ENCODE data around the gene HPX. TPM values are rescaled to one million over a fixed set of nuclear protein-coding genes. Genes with fewer than 3 reads are reported as not detected.

HPX gene
- total and polyA plus RNA-seq, 2 of the 13 experiments (the other 11 are each of a cell fraction or from before 2014, with no cell fraction given), result 9.2 to 57.4 TPM

GRCh38 chr11:6488821-6489220 is 48.0 kb upstream of the HPX start (continued):
- TF ChIP-seq HMGXB3 (CRISPR knock-in tag; IDR thresholded peaks at IDR 0.05; ENCODE audit: borderline replicate concordance), result no peak

DNA sequence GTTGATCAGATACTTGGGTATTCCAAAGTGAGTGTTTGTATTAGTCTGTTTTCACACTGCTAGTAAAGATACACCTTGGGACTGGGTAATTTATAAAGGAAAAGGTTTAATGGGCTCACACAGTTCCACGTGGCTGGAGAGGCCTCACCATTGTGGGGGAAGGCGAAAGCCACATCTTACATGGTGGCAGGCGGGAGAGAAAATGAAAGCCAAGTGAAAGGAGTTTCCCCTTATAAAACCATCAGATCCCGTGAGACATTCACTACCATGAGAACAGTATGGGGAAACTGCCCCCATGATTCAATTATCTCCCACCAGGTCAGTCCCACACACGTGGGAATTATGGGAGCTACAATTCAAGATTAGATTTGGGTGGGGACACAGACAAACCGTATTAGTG is 47.6 kb upstream of the HPX start:
- ATAC-seq, result no peak
- ChIA-PET CTCF (ENCODE audit: low intra/inter-chr PET ratio, low total read pairs) (no interaction called here), POLR2A (interaction anchor here (1.4 kb wide), 1 partner anchor 13 kb away, joined by 5 read pairs; no protein-coding TSS in a partner anchor)
- Histone ChIP-seq H3K4me2 (ENCODE audit: low read depth, low read length) (no peak overlapping the region), H3K27me3 (ENCODE audit: control insufficient read depth in 1 of 2, insufficient read depth in 2 of 2, low read length in 2 of 2) (no peaks in the 10 kb centered on the region), H3K4me1 (ENCODE audit: insufficient read depth, low read length) (peaks cover 67% of the 10 kb centered on the region), H4K20me1 (ENCODE audit: insufficient read depth, low read length) (no peaks in the 10 kb centered on the region; the same call in 1 of the 2 replicates), H3K36me3 (replicated peaks in 1 of 2; ENCODE audit: control insufficient read depth in 1 of 2, insufficient read depth in 2 of 2, low read length in 2 of 2) (peaks cover 3 to 17% of the 10 kb centered on the region in 2 experiments), H3K27ac (ENCODE audit: extremely low read length, insufficient read depth, low read length) (no peak overlapping the region), H3K9ac (ENCODE audit: insufficient read depth, low read depth, low read length) (no peak overlapping the region), H3K79me2 (ENCODE audit: insufficient read depth, low read length) (peaks cover 3% of the 10 kb centered on the region), H3K9me3 (ENCODE audit: low read length) (no peaks in the 10 kb centered on the region), H3K4me3 (replicated peaks in 1 of 3; ENCODE audit: insufficient read depth in 1 of 3, low read depth in 2 of 3, low read length in 3 of 3) (no peak overlapping the region), H2AFZ (ENCODE audit: low read length) (no peak overlapping the region)
- BruUV-seq (replicated peaks), result no TSS peak
- DNase-seq (ENCODE audit: low spot score), result no peak
- in situ Hi-C loops (cut with HindIII; ENCODE audit: extremely low pct_ligation_motif_present, low pct_unique_long_range_greater_than_20kb) (loop anchor here (10.0 kb wide), 1 partner anchor 116 kb away; the partner anchor contains the start of genes ILK and RRP8), intact Hi-C loops (cut with micrococcal nuclease; ENCODE audit: unreplicated experiment) (loop anchor here (10.0 kb wide), 1 partner anchor 254 kb away; the partner anchor contains the start of genes CNGA4 and FHIP1B)
- WGBS (ENCODE audit: low lambda C conversion rate), result 91% methylated on average over 6 of the region's 6 CpGs
- FAIRE-seq, result no peak
- TF ChIP-seq NR1H2 (CRISPR knock-in tag; IDR thresholded peaks at IDR 0.05; ENCODE audit: borderline replicate concordance, low read depth) (no peak), NR2F6 (IDR thresholded peaks at IDR 0.05) (no peak), NR2F6 (CRISPR knock-in tag; IDR thresholded peaks at IDR 0.05) (no peak), SPEN (CRISPR knock-in tag; IDR thresholded peaks at IDR 0.05; ENCODE audit: low read depth) (no peak), UBTF (CRISPR knock-in tag; IDR thresholded peaks at IDR 0.05) (no peak), RFXANK (CRISPR knock-in tag; IDR thresholded peaks at IDR 0.05) (no peak), POGZ (CRISPR knock-in tag; IDR thresholded peaks at IDR 0.05) (no peak), ZBTB1 (CRISPR knock-in tag; IDR thresholded peaks at IDR 0.05; ENCODE audit: borderline replicate concordance) (no peak), HCFC1 (IDR thresholded peaks at IDR 0.05; ENCODE audit: low read depth, low read length) (no peak), ZNF224 (CRISPR knock-in tag; IDR thresholded peaks at IDR 0.05) (no peak)
- TF ChIP-seq, protein P1, sequence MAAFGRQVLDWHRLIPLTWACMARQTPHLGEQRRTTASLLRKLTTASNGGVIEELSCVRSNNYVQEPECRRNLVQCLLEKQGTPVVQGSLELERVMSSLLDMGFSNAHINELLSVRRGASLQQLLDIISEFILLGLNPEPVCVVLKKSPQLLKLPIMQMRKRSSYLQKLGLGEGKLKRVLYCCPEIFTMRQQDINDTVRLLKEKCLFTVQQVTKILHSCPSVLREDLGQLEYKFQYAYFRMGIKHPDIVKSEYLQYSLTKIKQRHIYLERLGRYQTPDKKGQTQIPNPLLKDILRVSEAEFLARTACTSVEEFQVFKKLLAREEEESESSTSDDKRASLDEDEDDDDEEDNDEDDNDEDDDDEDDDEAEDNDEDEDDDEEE (CRISPR knock-in tag; IDR thresholded peaks at IDR 0.05), result no peak

All from HepG2 (cell line).